Adrenal gland (tissue), 12 donors: Measurements from ENCODE around the gene HNF1A. TPM values are rescaled to one million over a fixed set of nuclear protein-coding genes. Genes with fewer than 3 reads are reported as not detected.

Source experiments
- DNase-seq, 7 donors: peaks; one replicate each; pipeline ENCODE4 v3.0.0-alpha.2; 2019 to 2020
- H3K27ac ChIP-seq, 5 donors: fragments of 200-600 bp; sonication (generic) in 4 of 5; 1 replicate in 3 of 5; 2 replicates in 2 of 5; pipeline versions ENCODE4 v1.5.1 to v1.8.0; 2016 to 2020; ENCODE audit warnings: mild to moderate bottlenecking in 1 of 5
- H3K27me3 ChIP-seq: fragments of 200-600 bp; 2 replicates; pipeline ENCODE4 v1.8.0; 2021
- H3K36me3 ChIP-seq, 2 donors: fragments of 200-600 bp; replicated peaks in 1 of 2; 1 replicate in 1 of 2; 2 replicates in 1 of 2; pipeline versions ENCODE4 v1.5.1 to v1.8.0; 2018 to 2022
- H3K4me1 ChIP-seq, 2 donors: fragments of 200-600 bp; replicated peaks in 1 of 2; 1 replicate in 1 of 2; 2 replicates in 1 of 2; pipeline versions ENCODE4 v1.5.1 to v1.8.0; 2018 to 2021
- H3K4me3 ChIP-seq, 4 donors: fragments of 200-600 bp; sonication (generic) in 3 of 4; one replicate each; pipeline ENCODE4 v1.5.1; 2016 to 2018
- H3K9me3 ChIP-seq, 3 donors: fragments of 200-600 bp; sonication (generic) in 1 of 3; replicated peaks in 1 of 3; 1 replicate in 2 of 3; 2 replicates in 1 of 3; pipeline versions ENCODE4 v1.5.1 to v1.8.0; 2016 to 2021
- POLR2A ChIP-seq, 2 donors: fragments of 450-650 bp; IDR thresholded peaks; one replicate each; pipeline ENCODE4 v1.6.1; 2017; ENCODE audit warnings: antibody characterized with exemption in 2 of 2, mild to moderate bottlenecking in 2 of 2, moderate library complexity in 1 of 2
- WGBS, 4 donors: extraction: QIAGEN DNeasy Blood & Tissue Kit in 2 of 4; methylation state at CpG; one replicate each; pipeline versions ENCODE4 v1.1.5 to v1.1.7; 2013 to 2017; 5-methylcytosine and 5-hydroxymethylcytosine counted together
- intact Hi-C, 2 donors: fragments of 100-400 bp; cut with DNase I; formaldehyde crosslinking; loops; one replicate each; pipeline versions ENCODE4 v1.14.1 to v1.15.0; 2022 to 2023
- polyA plus RNA-seq, 3 donors: library from polyadenylated mRNA; stranded (reverse); fragments of 200-250 nt in 2 of 3; fragments of 350-450 nt in 1 of 3; fragmentation: Illumina TruSeq in 1 of 3; extraction: RNeasy Lipid Tissue Mini Kit (QIAGEN cat#74804) in 1 of 3; gene quantifications; one replicate each; pipeline ENCODE4 v1.2.3, GENCODE V29; 2013 to 2014
- total RNA-seq, 9 donors: library from RNA; depleted of rRNA in 4 of 9; stranded (reverse); fragments of >200 nt in 4 of 9; fragments of 120-200 nt in 1 of 9; fragmentation: NEBNext Ultra II Directional in 1 of 9; extraction: Animal tissue kit (Norgen Biotek cat#: 25700) in 1 of 9; gene quantifications; one replicate each; pipeline versions ENCODE4 v1.1.0 to v1.2.4, GENCODE V29; 2013 to 2023
- TF ChIP-seq, protein P1 (sequence below), 6 experiments: fragments of 450-650 bp in 4 of 6; fragments of 200-600 bp in 2 of 6; sonication (generic) in 1 of 6; IDR thresholded peaks; 1 replicate in 5 of 6; 2 replicates in 1 of 6; pipeline versions ENCODE4 v1.5.1 to v1.8.0; 2016 to 2021; ENCODE audit warnings: antibody characterized with exemption in 6 of 6, mild to moderate bottlenecking in 2 of 6, moderate library complexity in 1 of 6
- donor health status: healthy with polysubstance abuse.
- donor health status: Bipolar disorder and iron deficiency.
- donor health status: DM: yes; HTN: yes; CAD: no.
- donor health status: DM: no; HTN: no; CAD: no.
- donor health status: DM: no; HTN: no; CAD: no.
- donor health status: DM: yes; HTN: yes; CAD: no.

HNF1A gene
- total and polyA plus RNA-seq, 12 donors, result 0.03 to 0.08 TPM; not detected in 10

GRCh38 chr12:120990487-120991055 lies 12.2 kb downstream of the HNF1A start:
- no peaks in the 10 kb centered on the region for H3K27me3 ChIP-seq
- no peaks in the 10 kb centered on the region for H3K4me1 ChIP-seq
- no peaks in the 10 kb centered on the region for H3K9me3 ChIP-seq
- H3K27ac ChIP-seq, result no peak overlapping the region
- no peaks in the 10 kb centered on the region for H3K36me3 ChIP-seq
- no peak overlapping the region for H3K4me3 ChIP-seq
- intact Hi-C loops, result no loop called here
- WGBS, 4 donors, result 54 to 70% (median 60%) methylated on average over 2 of the region's 2 CpGs
- no peak for DNase-seq
- TF ChIP-seq, protein P1, sequence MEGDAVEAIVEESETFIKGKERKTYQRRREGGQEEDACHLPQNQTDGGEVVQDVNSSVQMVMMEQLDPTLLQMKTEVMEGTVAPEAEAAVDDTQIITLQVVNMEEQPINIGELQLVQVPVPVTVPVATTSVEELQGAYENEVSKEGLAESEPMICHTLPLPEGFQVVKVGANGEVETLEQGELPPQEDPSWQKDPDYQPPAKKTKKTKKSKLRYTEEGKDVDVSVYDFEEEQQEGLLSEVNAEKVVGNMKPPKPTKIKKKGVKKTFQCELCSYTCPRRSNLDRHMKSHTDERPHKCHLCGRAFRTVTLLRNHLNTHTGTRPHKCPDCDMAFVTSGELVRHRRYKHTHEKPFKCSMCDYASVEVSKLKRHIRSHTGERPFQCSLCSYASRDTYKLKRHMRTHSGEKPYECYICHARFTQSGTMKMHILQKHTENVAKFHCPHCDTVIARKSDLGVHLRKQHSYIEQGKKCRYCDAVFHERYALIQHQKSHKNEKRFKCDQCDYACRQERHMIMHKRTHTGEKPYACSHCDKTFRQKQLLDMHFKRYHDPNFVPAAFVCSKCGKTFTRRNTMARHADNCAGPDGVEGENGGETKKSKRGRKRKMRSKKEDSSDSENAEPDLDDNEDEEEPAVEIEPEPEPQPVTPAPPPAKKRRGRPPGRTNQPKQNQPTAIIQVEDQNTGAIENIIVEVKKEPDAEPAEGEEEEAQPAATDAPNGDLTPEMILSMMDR (IDR thresholded peaks at IDR 0.05), result no peak
- TF ChIP-seq POLR2A (IDR thresholded peaks at IDR 0.05), result no peak

DNA sequence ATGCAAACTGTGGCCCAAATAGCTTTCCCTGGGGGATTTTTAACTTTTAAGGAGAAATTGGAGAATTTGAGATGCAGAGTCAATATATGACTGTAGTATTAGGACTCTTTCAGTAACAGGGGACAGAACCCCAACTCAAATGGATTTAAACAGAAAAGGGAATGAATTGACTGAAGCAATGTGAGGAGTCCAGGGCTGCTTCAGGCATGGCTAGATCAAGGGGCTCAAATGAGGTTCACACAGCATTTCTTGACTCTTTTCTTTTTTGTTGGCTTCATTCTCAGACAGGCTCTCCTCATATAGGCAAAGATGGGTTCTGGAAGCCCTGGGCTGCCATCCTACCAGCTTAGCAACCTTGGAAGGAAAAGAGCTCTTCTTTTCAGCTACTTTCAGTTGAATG lies 13.6 kb downstream of the HNF1A start:
- TF ChIP-seq, protein P1 (IDR thresholded peaks at IDR 0.05), result no peak
- no peak for TF ChIP-seq POLR2A (IDR thresholded peaks at IDR 0.05)
- Histone ChIP-seq H3K9me3 (no peaks in the 10 kb centered on the region), H3K27me3 (no peaks in the 10 kb centered on the region), H3K4me3 (no peak overlapping the region), H3K36me3 (no peaks in the 10 kb centered on the region), H3K27ac (no peak overlapping the region), H3K4me1 (no peaks in the 10 kb centered on the region)
- no peak for DNase-seq
- intact Hi-C loops, result no loop called here

DNA sequence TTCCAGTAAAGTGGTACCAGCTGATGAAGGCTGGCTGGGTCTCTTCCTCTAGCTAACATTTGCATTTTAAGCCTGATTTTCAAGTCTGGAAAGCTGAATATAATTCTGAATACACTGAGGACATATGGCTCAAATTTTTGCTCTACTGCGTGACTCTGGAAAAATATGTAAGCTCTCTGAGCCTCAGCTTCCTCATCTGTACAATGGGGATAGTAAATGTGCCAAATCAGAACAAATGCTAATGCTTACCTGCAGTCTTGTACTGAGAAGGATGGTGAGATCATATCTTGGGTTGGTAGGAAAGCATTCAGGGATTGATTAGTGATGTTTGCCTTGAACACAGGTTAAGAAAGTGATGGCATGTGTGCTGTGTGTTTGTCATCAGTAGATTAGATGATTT lies 14.6 kb downstream of the HNF1A start:
- Histone ChIP-seq H3K27me3 (no peaks in the 10 kb centered on the region), H3K9me3 (no peaks in the 10 kb centered on the region), H3K4me3 (no peak overlapping the region), H3K36me3 (no peaks in the 10 kb centered on the region), H3K4me1 (no peaks in the 10 kb centered on the region), H3K27ac (no peak overlapping the region)
- WGBS, 4 donors, result 84 to 95% (median 93%) methylated on average over 1 of the region's 1 CpG
- TF ChIP-seq, protein P1 (IDR thresholded peaks at IDR 0.05), result no peak
- intact Hi-C loops, result no loop called here
- DNase-seq, result no peak

DNA sequence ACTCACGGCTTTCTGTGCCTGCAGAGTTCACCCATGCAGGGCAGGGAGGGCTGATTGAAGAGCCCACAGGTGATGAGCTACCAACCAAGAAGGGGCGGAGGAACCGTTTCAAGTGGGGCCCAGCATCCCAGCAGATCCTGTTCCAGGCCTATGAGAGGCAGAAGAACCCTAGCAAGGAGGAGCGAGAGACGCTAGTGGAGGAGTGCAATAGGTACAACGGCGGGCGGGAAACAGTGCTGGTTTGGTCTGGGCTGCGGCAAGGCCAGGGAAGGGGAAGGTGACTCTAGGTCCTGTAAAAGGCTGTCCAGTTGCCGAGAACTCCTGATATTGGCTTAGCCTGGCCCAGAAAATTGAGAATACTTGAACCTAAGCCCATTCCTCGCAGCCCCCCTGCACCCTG lies 15.2 kb downstream of the HNF1A start:
- Histone ChIP-seq H3K36me3 (no peaks in the 10 kb centered on the region), H3K4me3 (no peak overlapping the region), H3K27ac (no peak overlapping the region), H3K9me3 (no peaks in the 10 kb centered on the region), H3K4me1 (no peaks in the 10 kb centered on the region), H3K27me3 (no peaks in the 10 kb centered on the region)
- WGBS, 4 donors, result 80 to 92% (median 82%) methylated on average over 10 to 11 of the region's 11 CpGs
- intact Hi-C loops, result no loop called here
- no peak for DNase-seq
- no peak for TF ChIP-seq POLR2A (IDR thresholded peaks at IDR 0.05)
- TF ChIP-seq, protein P1 (IDR thresholded peaks at IDR 0.05), result no peak
